OCI-LY7 (cell line): ENCODE measurements around the gene SNPH. TPM values are rescaled to one million over a fixed set of nuclear protein-coding genes. Genes with fewer than 3 reads are reported as not detected.

Source experiments
- BruUV-seq: library from RNA; stranded (reverse); fragments of 400-500 nt; replicated peaks from 2 replicates; lab custom pipeline; 2021; lab: Mats Ljungman, UMichigan
- CTCF ChIA-PET: fragments of 300-600 bp; sonication (Branson Sonifier 250); formaldehyde crosslinking; loops from one replicate; lab custom pipeline; 2022; ENCODE audit warnings: antibody characterized with exemption; ENCODE audit not compliant: unreplicated experiment; lab: Charles Lee
- POLR2A ChIA-PET: fragments of 300-600 bp; sonication (Branson Sonifier 250); formaldehyde crosslinking; loops from one replicate; lab custom pipeline; 2022; ENCODE audit warnings: antibody characterized with exemption; lab: Charles Lee
- DNase-seq: peaks from one replicate; pipeline ENCODE4 v3.0.0-alpha.2; 2015; ENCODE audit warnings: low spot score
- H2AFZ ChIP-seq: fragments of 200-600 bp; sonication (generic), shearing (Covaris generic); 2 replicates; pipeline ENCODE4 v1.6.1; 2014; ENCODE audit warnings: mild to moderate bottlenecking, antibody characterized with exemption, low read length, moderate library complexity
- H3K27ac ChIP-seq: fragments of 200-600 bp; sonication (generic); 2 replicates; pipeline ENCODE4 v1.5.1; 2014; ENCODE audit warnings: mixed run types, low read depth, mild to moderate bottlenecking, moderate library complexity, low read length, inconsistent platforms; ENCODE audit not compliant: poor library complexity, severe bottlenecking
- H3K36me3 ChIP-seq: fragments of 200-600 bp; sonication (generic); 2 replicates; pipeline ENCODE4 v1.6.1; 2014; ENCODE audit warnings: mild to moderate bottlenecking, antibody characterized with exemption, low read length, moderate library complexity, mixed read lengths; ENCODE audit not compliant: insufficient read depth
- H3K4me1 ChIP-seq: fragments of 200-600 bp; sonication (generic); 2 replicates; pipeline ENCODE4 v1.5.1; 2014; ENCODE audit warnings: mild to moderate bottlenecking, low read length; ENCODE audit not compliant: insufficient read depth, poor library complexity, severe bottlenecking
- H3K4me2 ChIP-seq: fragments of 200-600 bp; sonication (generic); 2 replicates; pipeline ENCODE4 v1.6.1; 2014; ENCODE audit warnings: mild to moderate bottlenecking, low read length
- H3K4me3 ChIP-seq: fragments of 200-600 bp; sonication (generic); 2 replicates; pipeline ENCODE4 v1.5.1; 2014; ENCODE audit warnings: mild to moderate bottlenecking, low read depth, low read length; ENCODE audit not compliant: poor library complexity, severe bottlenecking
- H3K79me2 ChIP-seq: fragments of 200-600 bp; sonication (generic); 2 replicates; pipeline ENCODE4 v1.6.1; 2016; ENCODE audit warnings: low read depth, mild to moderate bottlenecking, low read length, moderate library complexity, mixed read lengths; ENCODE audit not compliant: insufficient read depth
- H3K9me2 ChIP-seq: fragments of 200-600 bp; sonication (generic); 2 replicates; pipeline ENCODE4 v1.6.1; 2016; ENCODE audit warnings: mild to moderate bottlenecking, low read length, mixed read lengths; ENCODE audit not compliant: insufficient read depth
- H3K9me3 ChIP-seq: fragments of 200-600 bp; sonication (generic); 2 replicates; pipeline ENCODE4 v1.6.1; 2014; ENCODE audit warnings: mild to moderate bottlenecking, mixed run types, low read length, mixed read lengths
- H4K20me1 ChIP-seq: fragments of 200-600 bp; sonication (generic); 2 replicates; pipeline ENCODE4 v1.6.1; 2014; ENCODE audit warnings: mild to moderate bottlenecking, antibody characterized with exemption, low read length, moderate library complexity, mixed read lengths; ENCODE audit not compliant: insufficient read depth
- EZH2phosphoT487 ChIP-seq: fragments of 200-600 bp; sonication (generic); IDR thresholded peaks from 2 replicates; pipeline ENCODE4 v1.6.1; 2018; ENCODE audit warnings: low read depth, borderline replicate concordance, mild to moderate bottlenecking, mixed run types, antibody characterized with exemption, low read length, moderate library complexity, mixed read lengths
- intact Hi-C: fragments of 100-400 bp; cut with micrococcal nuclease; formaldehyde crosslinking; loops from one replicate; pipeline ENCODE4 v1.10.0; 2022; ENCODE audit not compliant: unreplicated experiment
- total RNA-seq, 2 experiments: library from RNA; depleted of rRNA in 1 of 2; stranded (reverse); fragments of >200 nt in 1 of 2; shearing (Covaris generic) in 1 of 2; gene quantifications; 2 replicates each; pipeline ENCODE4 v1.2.3, GENCODE V29; 2014 to 2022
- TF ChIP-seq, protein P1 (sequence below): fragments of 200-600 bp; sonication (generic); conservative IDR thresholded peaks from 2 replicates; pipeline ENCODE4 v1.5.1; 2014; ENCODE audit warnings: mild to moderate bottlenecking, antibody characterized with exemption, low read length, moderate library complexity, mixed read lengths

Gene SNPH
- total RNA-seq, 2 experiments from 2014 or later: not detected

DNA sequence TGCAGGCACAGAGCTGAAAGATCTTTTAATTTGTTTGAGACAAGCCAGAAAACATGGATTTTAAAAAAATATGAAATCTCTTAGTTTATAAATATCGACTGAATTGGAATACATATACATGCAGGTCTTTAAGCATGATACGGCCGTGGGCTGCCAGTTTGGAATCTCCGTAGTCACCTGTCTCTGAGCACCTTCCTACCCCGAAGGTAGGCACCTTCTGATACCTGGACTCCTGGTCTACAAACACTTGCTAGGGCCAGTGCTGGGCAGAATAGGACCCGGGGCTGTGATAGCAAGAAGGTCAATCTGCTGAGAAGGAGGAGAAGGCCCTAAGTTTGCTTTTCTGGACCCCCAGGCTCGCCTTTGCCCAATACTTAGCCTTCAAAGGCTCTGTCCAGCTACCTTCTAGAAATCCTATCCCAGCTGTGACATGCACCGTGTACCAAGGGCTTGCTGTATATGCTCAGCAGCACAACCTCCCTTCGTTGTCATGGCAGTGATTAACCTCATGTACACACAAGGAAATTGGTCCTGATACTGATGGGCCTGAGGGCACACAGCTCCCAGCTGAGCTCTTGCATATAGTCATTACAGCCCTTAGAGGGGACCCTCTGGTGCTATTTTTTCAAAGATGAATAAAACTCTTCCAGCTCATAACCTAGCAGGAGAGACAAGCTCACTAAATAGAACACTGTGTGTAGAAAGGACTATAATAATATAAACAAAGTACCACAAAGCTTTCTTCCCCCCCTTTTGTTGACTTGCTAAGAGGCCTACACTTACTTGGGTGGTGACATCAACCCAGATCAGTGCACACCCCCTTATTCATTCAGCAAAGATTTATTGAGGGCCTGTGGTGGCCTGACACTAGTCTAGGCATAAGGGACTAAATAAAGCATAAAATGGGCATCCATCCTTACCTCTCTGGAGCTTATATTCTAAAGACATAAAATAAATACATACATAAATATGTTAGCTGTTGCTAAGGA is 17.7 kb downstream of the SNPH start:
- H3K4me1 ChIP-seq: no peaks in the 10 kb centered on the region
- H3K36me3 ChIP-seq: no peaks in the 10 kb centered on the region
- no peak overlapping the region for H3K4me2 ChIP-seq
- CTCF ChIA-PET: no interaction called here
- H3K4me3 ChIP-seq: no peak overlapping the region
- no peaks in the 10 kb centered on the region for H3K9me2 ChIP-seq
- no peak overlapping the region for H2AFZ ChIP-seq
- H3K9me3 ChIP-seq: no peaks in the 10 kb centered on the region
- intact Hi-C loops: no loop called here
- no peak for DNase-seq
- H3K27ac ChIP-seq: no peak overlapping the region
- no peaks in the 10 kb centered on the region for H4K20me1 ChIP-seq
- POLR2A ChIA-PET: no interaction called here
- H3K79me2 ChIP-seq: no peaks in the 10 kb centered on the region
- no TSS peak for BruUV-seq
- no peak for TF ChIP-seq EZH2phosphoT487
- TF ChIP-seq, protein P1, sequence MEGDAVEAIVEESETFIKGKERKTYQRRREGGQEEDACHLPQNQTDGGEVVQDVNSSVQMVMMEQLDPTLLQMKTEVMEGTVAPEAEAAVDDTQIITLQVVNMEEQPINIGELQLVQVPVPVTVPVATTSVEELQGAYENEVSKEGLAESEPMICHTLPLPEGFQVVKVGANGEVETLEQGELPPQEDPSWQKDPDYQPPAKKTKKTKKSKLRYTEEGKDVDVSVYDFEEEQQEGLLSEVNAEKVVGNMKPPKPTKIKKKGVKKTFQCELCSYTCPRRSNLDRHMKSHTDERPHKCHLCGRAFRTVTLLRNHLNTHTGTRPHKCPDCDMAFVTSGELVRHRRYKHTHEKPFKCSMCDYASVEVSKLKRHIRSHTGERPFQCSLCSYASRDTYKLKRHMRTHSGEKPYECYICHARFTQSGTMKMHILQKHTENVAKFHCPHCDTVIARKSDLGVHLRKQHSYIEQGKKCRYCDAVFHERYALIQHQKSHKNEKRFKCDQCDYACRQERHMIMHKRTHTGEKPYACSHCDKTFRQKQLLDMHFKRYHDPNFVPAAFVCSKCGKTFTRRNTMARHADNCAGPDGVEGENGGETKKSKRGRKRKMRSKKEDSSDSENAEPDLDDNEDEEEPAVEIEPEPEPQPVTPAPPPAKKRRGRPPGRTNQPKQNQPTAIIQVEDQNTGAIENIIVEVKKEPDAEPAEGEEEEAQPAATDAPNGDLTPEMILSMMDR: no peak

DNA sequence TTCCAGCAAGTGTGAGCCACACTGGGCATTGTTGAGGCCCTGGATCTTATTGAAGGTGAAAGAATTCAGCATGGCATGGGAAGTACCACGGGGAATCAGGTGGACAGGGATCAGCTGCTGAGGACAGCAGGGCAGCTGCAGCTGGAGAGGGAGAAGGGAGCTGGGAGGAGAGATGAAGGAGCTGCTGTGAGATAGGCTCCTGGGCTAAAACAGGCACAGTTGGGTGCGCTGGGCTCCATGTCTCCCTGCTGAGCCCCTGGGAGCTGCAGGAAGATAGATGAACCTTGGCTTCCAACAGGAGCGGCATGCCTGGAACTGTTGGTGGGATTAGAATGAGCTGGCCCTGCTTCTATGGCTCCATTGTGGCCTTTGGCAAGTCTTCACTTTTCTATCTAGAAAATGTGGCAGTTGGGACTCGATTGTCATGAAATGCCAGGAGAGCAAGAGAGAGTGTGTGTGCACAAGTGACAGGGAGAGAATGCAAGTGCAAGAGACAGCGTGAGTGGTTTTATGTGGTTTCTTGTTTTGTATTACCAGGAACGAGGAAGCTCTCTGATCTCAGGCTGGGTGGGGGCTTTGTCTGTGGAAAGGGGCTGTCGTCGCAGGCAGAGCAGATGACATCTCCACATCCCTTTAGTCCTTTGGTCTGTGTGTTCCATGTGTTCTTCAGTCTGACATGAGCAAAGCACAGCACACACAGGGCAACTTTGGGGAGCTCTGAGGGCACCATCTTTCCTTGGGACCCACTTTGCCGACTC is 20.4 kb downstream of the SNPH start:
- Histone ChIP-seq H3K36me3 (no peaks in the 10 kb centered on the region), H2AFZ (no peak overlapping the region), H3K9me2 (no peaks in the 10 kb centered on the region), H3K27ac (no peak overlapping the region), H3K79me2 (no peaks in the 10 kb centered on the region), H3K4me3 (no peak overlapping the region), H4K20me1 (no peaks in the 10 kb centered on the region), H3K4me2 (no peak overlapping the region), H3K4me1 (no peaks in the 10 kb centered on the region), H3K9me3 (no peaks in the 10 kb centered on the region)
- TF ChIP-seq EZH2phosphoT487: no peak
- TF ChIP-seq, protein P1: no peak
- BruUV-seq: no TSS peak
- ChIA-PET POLR2A (interaction anchor here (0.7 to 1.1 kb wide), 2 partner anchors 10 to 12 kb away, joined by 3 to 4 read pairs; no protein-coding TSS in a partner anchor), CTCF (interaction anchor here (0.5 kb wide), 1 partner anchor 773 kb away, joined by 3 read pairs; no protein-coding TSS in a partner anchor)
- intact Hi-C loops: no loop called here
- no peak for DNase-seq
